Lung (tissue), 12 donors: ENCODE data around the gene RPUSD4. TPM values are rescaled to one million over a fixed set of nuclear protein-coding genes. Genes with fewer than 3 reads are reported as not detected.

Source experiments
- ATAC-seq: fragments of 200-7000 bp; cut with Tn5 transposase; one replicate; pipeline ENCODE4 v1.9.1; 2020; ENCODE audit warnings: moderate number of reproducible peaks; ENCODE audit not compliant: insufficient read depth, low FRiP score
- DNase-seq, 3 donors: peaks; one replicate each; pipeline ENCODE4 v3.0.0-alpha.2; 2013 to 2017
- H3K27ac ChIP-seq, 2 donors: one replicate each; pipeline ENCODE4 v1.5.1; 2013; ENCODE audit warnings: mild to moderate bottlenecking in 2 of 2, moderate library complexity in 2 of 2, control low read depth in 1 of 2, inconsistent platforms in 1 of 2, low read depth in 1 of 2, low read length in 1 of 2
- H3K27me3 ChIP-seq, 3 donors: one replicate each; pipeline ENCODE4 v1.5.1; 2013; ENCODE audit warnings: low read length in 2 of 3; ENCODE audit not compliant: control insufficient read depth in 3 of 3, insufficient read depth in 3 of 3
- H3K36me3 ChIP-seq, 4 donors: one replicate each; pipeline ENCODE4 v1.5.1; 2013; ENCODE audit warnings: low read length in 4 of 4, mild to moderate bottlenecking in 1 of 4, moderate library complexity in 1 of 4; ENCODE audit not compliant: control insufficient read depth in 4 of 4, insufficient read depth in 4 of 4
- H3K4me1 ChIP-seq, 5 donors: one replicate each; pipeline ENCODE4 v1.5.1; 2013; ENCODE audit warnings: low read length in 5 of 5, mild to moderate bottlenecking in 2 of 5, moderate library complexity in 1 of 5; ENCODE audit not compliant: control insufficient read depth in 5 of 5, insufficient read depth in 5 of 5
- H3K4me3 ChIP-seq: one replicate; pipeline ENCODE4 v1.5.1; 2013; ENCODE audit warnings: mild to moderate bottlenecking, control low read depth, moderate library complexity
- H3K9ac ChIP-seq, 2 donors: one replicate each; pipeline ENCODE4 v1.5.1; 2013; ENCODE audit warnings: low read length in 2 of 2, control low read depth in 1 of 2; ENCODE audit not compliant: insufficient read depth in 1 of 2
- H3K9me3 ChIP-seq, 4 donors: one replicate each; pipeline ENCODE4 v1.5.1; 2013; ENCODE audit warnings: low read length in 3 of 4, mild to moderate bottlenecking in 1 of 4, moderate library complexity in 1 of 4; ENCODE audit not compliant: control insufficient read depth in 4 of 4, insufficient read depth in 3 of 4
- WGBS, 2 donors: extraction: QIAGEN DNeasy Blood & Tissue Kit; methylation state at CpG; one replicate each; pipeline ENCODE4 v1.1.7; 2013; 5-methylcytosine and 5-hydroxymethylcytosine counted together
- polyA plus RNA-seq, 2 donors: library from polyadenylated mRNA; stranded (reverse); fragments of 200-250 nt; gene quantifications; one replicate each; pipeline ENCODE4 v1.2.1, GENCODE V29; 2013
- total RNA-seq, 2 donors: library from RNA; depleted of rRNA in 1 of 2; stranded (reverse); fragments of >200 nt in 1 of 2; gene quantifications; one replicate each; pipeline ENCODE4 v1.2.1, GENCODE V29; 2014 to 2021
- TF ChIP-seq, protein P1 (sequence below): IDR thresholded peaks from 2 replicates; pipeline ENCODE4 v1.5.1; 2012; ENCODE audit warnings: mild to moderate bottlenecking; ENCODE audit errors: control extremely low read depth, extremely low read depth
- donor health status: control.
- donor health status: control.
- donor health status: Bipolar disorder and iron deficiency.
- donor health status: healthy.
- donor health status: DM: yes; HTN: yes; CAD: no.

Gene RPUSD4
- total and polyA plus RNA-seq, 4 donors: 13.3 to 27.8 (median 19.8) TPM

DNA sequence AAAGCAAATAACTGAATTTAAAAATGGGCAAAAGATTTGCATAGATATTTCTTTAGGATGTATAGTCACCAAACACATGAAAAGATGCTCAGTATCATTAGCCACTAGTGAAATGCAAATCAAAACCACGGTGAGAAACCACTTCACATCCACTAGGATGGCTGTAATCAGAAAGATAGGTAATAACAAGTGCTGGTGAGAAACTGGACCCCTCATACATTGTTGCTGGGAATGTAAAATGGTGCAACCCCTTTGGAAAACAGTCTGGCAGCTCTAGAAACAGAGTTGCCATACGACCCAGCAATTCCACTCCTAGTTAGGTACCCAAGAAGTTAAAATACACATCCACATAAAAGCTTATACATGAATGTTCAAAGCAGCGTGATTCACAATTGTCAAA is 16.3 kb downstream of the RPUSD4 start:
- Histone ChIP-seq H3K36me3 (peaks cover 20 to 47% (median 38%) of the 10 kb centered on the region in 4 donors), H3K27ac (no peak overlapping the region), H3K9me3 (no peaks in the 10 kb centered on the region), H3K4me3 (no peak overlapping the region), H3K27me3 (no peaks in the 10 kb centered on the region), H3K4me1 (peaks cover 0 to 8% (median 0%) of the 10 kb centered on the region in 5 donors), H3K9ac (no peak overlapping the region)
- DNase-seq (no peak), ATAC-seq (no peak)
- WGBS, 2 donors: 96 to 98% methylated on average over 3 of the region's 3 CpGs
- TF ChIP-seq, protein P1, sequence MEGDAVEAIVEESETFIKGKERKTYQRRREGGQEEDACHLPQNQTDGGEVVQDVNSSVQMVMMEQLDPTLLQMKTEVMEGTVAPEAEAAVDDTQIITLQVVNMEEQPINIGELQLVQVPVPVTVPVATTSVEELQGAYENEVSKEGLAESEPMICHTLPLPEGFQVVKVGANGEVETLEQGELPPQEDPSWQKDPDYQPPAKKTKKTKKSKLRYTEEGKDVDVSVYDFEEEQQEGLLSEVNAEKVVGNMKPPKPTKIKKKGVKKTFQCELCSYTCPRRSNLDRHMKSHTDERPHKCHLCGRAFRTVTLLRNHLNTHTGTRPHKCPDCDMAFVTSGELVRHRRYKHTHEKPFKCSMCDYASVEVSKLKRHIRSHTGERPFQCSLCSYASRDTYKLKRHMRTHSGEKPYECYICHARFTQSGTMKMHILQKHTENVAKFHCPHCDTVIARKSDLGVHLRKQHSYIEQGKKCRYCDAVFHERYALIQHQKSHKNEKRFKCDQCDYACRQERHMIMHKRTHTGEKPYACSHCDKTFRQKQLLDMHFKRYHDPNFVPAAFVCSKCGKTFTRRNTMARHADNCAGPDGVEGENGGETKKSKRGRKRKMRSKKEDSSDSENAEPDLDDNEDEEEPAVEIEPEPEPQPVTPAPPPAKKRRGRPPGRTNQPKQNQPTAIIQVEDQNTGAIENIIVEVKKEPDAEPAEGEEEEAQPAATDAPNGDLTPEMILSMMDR: no peak

DNA sequence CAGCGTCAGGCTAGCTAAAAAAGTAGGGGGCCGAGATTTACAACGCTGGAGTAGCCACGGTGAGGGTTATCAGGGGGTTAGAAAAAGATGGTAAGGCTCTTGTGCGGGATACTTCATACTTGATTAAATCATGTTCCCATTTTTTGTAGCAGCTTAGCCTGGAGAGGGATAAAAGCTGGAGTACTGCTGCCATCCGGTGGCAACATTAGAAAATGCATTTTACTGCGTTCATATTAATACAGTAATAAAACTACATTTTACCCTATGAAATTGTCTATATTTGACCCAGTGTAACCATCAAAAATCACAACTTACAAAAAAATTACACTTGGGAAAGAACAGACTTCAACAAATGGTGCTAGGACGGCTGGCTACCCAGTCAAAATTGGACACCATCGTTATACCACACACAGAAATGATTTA is 17.3 kb downstream of the RPUSD4 start:
- no peak overlapping the region for H3K9ac ChIP-seq
- no peaks in the 10 kb centered on the region for H3K9me3 ChIP-seq
- ATAC-seq (peak; percentile 74), DNase-seq (peak; percentile 63 to 76 (median 70))
- H3K36me3 ChIP-seq: peaks cover 20 to 47% (median 35%) of the 10 kb centered on the region in 4 donors
- no peak overlapping the region for H3K27ac ChIP-seq
- H3K27me3 ChIP-seq: no peaks in the 10 kb centered on the region
- 44 to 56% methylated on average over 9 of the region's 9 CpGs for WGBS, 2 donors
- peaks cover 0 to 8% (median 0%) of the 10 kb centered on the region in 5 donors for H3K4me1 ChIP-seq
- H3K4me3 ChIP-seq: no peak overlapping the region
- TF ChIP-seq, protein P1: peak; percentile 55

DNA sequence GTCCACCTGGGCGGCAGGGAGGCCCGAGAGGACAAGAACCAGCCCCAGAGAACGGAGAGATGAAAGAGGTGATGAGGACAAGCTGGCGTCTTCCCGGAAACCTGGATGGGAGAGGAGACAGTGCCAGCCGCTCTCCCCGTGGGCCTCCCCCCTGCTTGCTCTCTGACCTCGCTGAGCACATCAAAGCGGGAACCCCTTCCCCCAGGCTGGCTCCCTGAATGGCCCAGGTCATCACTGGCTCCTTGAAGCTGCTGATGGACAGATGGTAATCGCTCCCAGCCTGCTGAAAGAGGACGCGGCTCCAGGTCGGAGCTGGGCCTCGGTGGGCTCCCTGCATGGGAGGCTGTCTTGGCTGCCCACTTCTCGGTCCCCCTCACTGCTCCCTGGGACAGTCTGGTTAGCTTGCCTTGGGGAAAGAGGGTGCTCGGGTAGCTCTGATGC is 18.4 kb downstream of the RPUSD4 start:
- ATAC-seq (no peak), DNase-seq (no peak)
- Histone ChIP-seq H3K27ac (no peak overlapping the region), H3K36me3 (peaks cover 20 to 41% (median 31%) of the 10 kb centered on the region in 4 donors), H3K27me3 (no peaks in the 10 kb centered on the region), H3K9me3 (no peaks in the 10 kb centered on the region), H3K4me3 (no peak overlapping the region), H3K4me1 (peaks cover 0 to 8% (median 0%) of the 10 kb centered on the region in 5 donors), H3K9ac (no peak overlapping the region)
- WGBS, 2 donors: 89 to 97% methylated on average over 16 of the region's 16 CpGs
- TF ChIP-seq, protein P1: no peak

DNA sequence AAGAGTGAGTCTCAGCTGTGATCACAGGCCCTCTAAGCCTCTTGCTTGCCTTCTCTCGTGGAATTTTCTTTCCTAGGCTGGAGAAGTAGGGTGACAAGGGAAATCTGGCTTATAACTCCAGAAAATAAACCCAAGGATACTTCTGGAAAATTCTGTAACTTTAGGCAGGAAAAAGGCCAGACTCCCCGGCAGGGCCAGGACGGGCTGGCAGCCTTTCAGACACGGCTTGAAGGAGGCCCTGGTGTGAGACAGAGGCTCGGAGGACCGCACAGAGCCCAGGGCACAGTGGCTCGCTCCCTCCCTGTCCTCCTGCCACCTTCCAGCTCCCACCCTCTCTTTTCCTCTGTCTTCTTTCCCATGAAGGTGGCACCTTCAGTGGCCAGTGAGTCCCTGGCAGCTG is 19.1 kb downstream of the RPUSD4 start:
- Histone ChIP-seq H3K4me1 (peaks cover 0 to 8% (median 0%) of the 10 kb centered on the region in 5 donors), H3K27ac (no peak overlapping the region), H3K9me3 (no peaks in the 10 kb centered on the region), H3K27me3 (no peaks in the 10 kb centered on the region), H3K4me3 (no peak overlapping the region), H3K9ac (no peak overlapping the region), H3K36me3 (peaks cover 16 to 34% (median 25%) of the 10 kb centered on the region in 4 donors)
- TF ChIP-seq, protein P1: no peak
- ATAC-seq (no peak), DNase-seq (no peak)
- WGBS, 2 donors: 94 to 98% methylated on average over 7 of the region's 7 CpGs
